ENCODE data around the gene BARHL2. TPM values are rescaled to one million over a fixed set of nuclear protein-coding genes. Genes with fewer than 3 reads are reported as not detected.

BARHL2 gene
- total and polyA plus RNA-seq, 8 donors, result not detected

- H3K4me3 ChIP-seq, result no peak overlapping the region
- H3K27ac ChIP-seq, result no peak overlapping the region
- no peaks in the 10 kb centered on the region for H3K9me3 ChIP-seq
- TF ChIP-seq, protein P1, sequence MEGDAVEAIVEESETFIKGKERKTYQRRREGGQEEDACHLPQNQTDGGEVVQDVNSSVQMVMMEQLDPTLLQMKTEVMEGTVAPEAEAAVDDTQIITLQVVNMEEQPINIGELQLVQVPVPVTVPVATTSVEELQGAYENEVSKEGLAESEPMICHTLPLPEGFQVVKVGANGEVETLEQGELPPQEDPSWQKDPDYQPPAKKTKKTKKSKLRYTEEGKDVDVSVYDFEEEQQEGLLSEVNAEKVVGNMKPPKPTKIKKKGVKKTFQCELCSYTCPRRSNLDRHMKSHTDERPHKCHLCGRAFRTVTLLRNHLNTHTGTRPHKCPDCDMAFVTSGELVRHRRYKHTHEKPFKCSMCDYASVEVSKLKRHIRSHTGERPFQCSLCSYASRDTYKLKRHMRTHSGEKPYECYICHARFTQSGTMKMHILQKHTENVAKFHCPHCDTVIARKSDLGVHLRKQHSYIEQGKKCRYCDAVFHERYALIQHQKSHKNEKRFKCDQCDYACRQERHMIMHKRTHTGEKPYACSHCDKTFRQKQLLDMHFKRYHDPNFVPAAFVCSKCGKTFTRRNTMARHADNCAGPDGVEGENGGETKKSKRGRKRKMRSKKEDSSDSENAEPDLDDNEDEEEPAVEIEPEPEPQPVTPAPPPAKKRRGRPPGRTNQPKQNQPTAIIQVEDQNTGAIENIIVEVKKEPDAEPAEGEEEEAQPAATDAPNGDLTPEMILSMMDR (IDR thresholded peaks at IDR 0.05), result no peak
- no peaks in the 10 kb centered on the region for H3K4me1 ChIP-seq
- ATAC-seq (no peak), DNase-seq (no peak)
- H3K27me3 ChIP-seq, result peaks cover 3 to 25% of the 10 kb centered on the region in 2 donors
- no peaks in the 10 kb centered on the region for H3K36me3 ChIP-seq
- intact Hi-C loops (cut with DNase I), result no loop called here
Measured at GRCh38 chr1:90687747-90688146, 29.4 kb downstream of the BARHL2 start.

GRCh38 chr1:90675161-90675847 lies 41.8 kb downstream of the BARHL2 start:
- TF ChIP-seq, protein P1 (IDR thresholded peaks at IDR 0.05), result no peak
- H3K9me3 ChIP-seq, result peaks cover 0 to 23% of the 10 kb centered on the region in 2 donors
- ATAC-seq (no peak), DNase-seq (no peak)
- no peaks in the 10 kb centered on the region for H3K36me3 ChIP-seq
- no peak overlapping the region for H3K27ac ChIP-seq
- no peaks in the 10 kb centered on the region for H3K4me1 ChIP-seq
- no peak overlapping the region for H3K4me3 ChIP-seq
- peaks cover 0 to 3% of the 10 kb centered on the region in 2 donors for H3K27me3 ChIP-seq
- intact Hi-C loops (cut with DNase I), result no loop called here

GRCh38 chr1:90671741-90672140 lies 45.4 kb downstream of the BARHL2 start:
- TF ChIP-seq, protein P1 (IDR thresholded peaks at IDR 0.05), result no peak
- peaks cover 0 to 23% of the 10 kb centered on the region in 2 donors for H3K9me3 ChIP-seq
- ATAC-seq, result no peak
- no peaks in the 10 kb centered on the region for H3K4me1 ChIP-seq
- no peak overlapping the region for H3K4me3 ChIP-seq
- intact Hi-C loops (cut with DNase I), result no loop called here
- H3K27ac ChIP-seq, result no peak overlapping the region
- H3K27me3 ChIP-seq, result peaks cover 0 to 3% of the 10 kb centered on the region in 2 donors
- no peak for DNase-seq
- H3K36me3 ChIP-seq, result no peaks in the 10 kb centered on the region

GRCh38 chr1:90671251-90671650 lies 45.9 kb downstream of the BARHL2 start:
- Histone ChIP-seq H3K27me3 (peaks cover 0 to 3% of the 10 kb centered on the region in 2 donors), H3K4me3 (no peak overlapping the region), H3K9me3 (peaks cover 0 to 23% of the 10 kb centered on the region in 2 donors), H3K4me1 (no peaks in the 10 kb centered on the region), H3K36me3 (no peaks in the 10 kb centered on the region), H3K27ac (no peak overlapping the region)
- TF ChIP-seq, protein P1 (IDR thresholded peaks at IDR 0.05), result no peak
- intact Hi-C loops (cut with DNase I), result no loop called here
- ATAC-seq (no peak), DNase-seq (no peak)
